NCI-H146 (cell line): Measurements from ENCODE around the gene RAB33B.
"Not testable (repeated sequence)": the region's sequence is repeated elsewhere in the genome, so short reads cannot be mapped to it uniquely, and the experiment has no call there.

ENCODE experiments used
- DNase-seq: peaks from one replicate; lab custom pipeline; 2025; lab: John Stamatoyannopoulos, UW

The RAB33B gene

GRCh38 chr4:139464512-139464911 lies 10.6 kb downstream of the RAB33B start:
- DNase-seq, result not testable (repeated sequence)

- no peak for DNase-seq
Measured at GRCh38 chr4:139465922-139466321, 12.0 kb downstream of the RAB33B start.

DNA sequence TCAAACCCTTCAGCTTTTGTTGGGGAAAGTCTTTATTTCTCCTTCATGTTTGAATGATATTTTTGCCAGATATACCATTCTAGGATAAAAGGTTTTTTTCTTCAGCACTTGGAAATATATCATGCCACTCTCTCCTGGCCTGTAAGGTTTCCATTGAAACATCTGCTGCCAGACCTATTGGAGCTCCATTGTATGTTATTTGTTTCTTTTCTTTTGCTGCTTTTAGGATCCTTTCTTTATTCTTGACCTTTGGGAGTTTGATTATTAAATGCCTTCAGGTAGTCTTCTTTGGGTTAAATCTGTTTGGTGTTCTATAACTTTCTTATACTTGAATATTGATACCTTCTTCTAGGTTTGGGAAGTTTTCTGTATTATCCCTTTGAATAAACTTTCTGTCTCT lies 14.8 kb downstream of the RAB33B start:
- DNase-seq, result not testable (repeated sequence)

- DNase-seq, result no peak
Measured at GRCh38 chr4:139469216-139469615, 15.3 kb downstream of the RAB33B start.

DNA sequence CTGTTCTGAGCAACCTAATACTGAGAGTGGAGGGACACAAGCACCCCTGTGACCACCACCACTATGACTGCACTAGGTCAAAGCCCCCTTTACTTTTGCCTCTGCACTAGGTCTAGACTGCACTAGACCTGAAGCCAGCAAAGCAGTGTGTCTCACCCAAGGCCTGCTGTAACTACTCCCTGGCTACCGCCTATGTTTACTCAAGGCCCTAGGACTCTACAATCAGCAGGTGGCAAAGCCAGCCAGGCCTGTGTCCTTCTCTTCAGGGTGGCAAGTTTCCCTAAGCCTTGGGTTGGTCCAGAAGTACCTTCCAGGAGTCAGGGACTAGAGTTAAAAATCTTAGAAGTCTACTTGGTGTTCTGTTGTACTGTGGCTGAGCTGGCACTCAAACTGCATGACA lies 15.9 kb downstream of the RAB33B start:
- no peak for DNase-seq

DNA sequence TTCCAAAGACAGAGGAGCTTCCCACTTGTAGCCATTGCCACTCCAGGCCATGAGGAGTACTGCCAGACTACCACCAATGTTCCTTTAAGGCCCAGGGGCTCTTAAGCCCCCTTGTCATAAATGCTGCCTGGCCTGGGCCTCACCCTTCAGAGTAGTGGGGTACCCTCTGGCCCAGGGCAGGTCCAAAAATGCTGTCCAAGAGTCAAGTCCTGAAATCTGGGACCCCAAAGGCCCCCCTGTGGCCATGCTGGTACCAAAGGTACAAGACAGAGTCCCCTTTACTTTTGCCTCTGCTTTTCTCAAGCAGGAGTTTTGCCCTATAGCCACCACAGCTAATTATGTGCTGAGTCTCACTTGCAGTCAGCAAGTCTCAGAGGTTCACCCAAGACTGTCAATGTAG lies 16.4 kb downstream of the RAB33B start:
- no peak for DNase-seq

DNA sequence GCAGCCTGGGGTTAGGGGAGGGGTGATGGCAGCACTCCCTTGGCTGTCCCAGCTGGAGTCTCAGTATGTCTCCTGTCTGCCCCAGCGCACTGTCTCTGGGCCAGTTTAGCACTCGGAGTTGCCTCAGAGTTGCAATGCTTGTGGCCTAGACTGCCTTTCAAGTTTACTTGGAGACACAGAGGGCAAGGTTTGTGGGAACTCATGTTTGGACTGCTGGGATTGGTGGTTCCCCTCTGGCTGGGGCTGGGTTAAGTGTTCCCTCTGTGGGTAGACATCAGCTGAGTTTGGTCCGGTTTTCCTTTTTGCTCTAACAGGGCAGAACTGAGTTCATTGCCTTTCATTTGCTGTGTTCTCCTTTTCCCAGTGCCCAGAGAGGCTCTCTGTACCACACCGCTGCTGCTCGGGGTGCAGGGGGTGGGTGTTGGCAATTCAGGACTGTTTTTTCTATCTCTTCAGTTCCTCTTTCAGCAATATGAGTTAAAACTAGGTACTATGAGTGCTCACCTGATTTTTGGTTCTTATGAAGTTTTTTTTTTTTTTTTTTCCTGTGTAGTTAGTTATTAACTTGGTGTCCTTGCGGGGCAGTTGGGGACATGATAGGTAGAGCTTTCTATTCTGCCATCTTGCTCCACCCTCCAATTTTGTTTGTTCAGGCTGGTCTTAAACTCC lies 17.2 kb downstream of the RAB33B start:
- DNase-seq, result no peak

DNA sequence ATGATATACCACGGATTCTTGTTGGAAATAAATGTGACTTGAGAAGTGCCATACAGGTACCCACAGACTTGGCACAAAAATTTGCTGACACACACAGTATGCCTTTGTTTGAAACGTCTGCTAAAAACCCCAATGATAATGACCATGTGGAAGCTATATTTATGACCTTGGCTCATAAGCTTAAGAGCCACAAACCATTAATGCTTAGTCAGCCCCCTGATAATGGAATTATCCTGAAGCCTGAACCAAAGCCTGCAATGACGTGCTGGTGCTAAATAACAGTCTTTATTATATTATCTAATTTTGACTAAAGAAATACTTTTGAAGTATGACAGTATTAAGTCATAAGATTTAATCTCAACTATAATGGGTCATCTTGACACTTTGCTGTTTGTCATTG lies 18.9 kb downstream of the RAB33B start:
- no peak for DNase-seq

DNA sequence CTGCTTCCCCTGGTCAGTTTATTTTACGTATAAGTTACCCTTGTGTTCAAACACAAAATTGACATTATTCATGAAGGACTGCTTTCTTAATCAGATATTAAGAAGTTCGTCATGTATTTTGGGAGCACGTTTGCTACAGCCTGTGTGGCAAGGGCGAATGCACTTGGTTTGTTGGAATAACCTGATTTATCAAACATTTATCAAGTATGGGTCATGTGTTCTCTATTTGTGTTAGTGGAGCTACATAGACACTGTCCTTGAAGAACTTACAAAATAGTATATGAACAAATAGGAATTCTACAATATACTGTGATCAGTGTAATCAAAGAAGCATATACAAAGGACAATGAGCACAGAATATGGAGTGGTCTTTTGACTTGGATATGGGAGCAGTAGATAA lies 22.4 kb downstream of the RAB33B start:
- DNase-seq, result no peak

GRCh38 chr4:139481465-139481864 lies 27.5 kb downstream of the RAB33B start:
- DNase-seq, result no peak

DNA sequence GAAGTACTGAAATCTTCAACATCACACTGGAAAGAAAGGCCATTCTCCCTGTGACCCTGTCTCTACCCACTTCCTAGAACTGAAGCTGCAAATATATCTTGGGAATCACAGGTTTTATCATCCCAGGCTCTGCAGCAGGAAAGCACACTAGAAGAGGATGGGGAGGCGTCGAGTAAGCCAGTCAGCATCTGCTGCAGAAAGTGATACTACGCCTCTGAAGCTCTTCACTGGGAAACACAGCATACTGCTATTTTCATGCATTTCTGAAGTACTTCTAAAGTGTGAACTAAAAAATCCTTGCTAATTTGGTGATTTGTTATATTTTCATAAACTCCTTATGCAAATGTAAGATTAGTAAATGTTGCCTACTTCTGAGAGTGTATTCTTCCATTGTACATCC lies 29.1 kb downstream of the RAB33B start:
- DNase-seq, result no peak

- no peak for DNase-seq
Measured at GRCh38 chr4:139484783-139485311, 30.9 kb downstream of the RAB33B start.

DNA sequence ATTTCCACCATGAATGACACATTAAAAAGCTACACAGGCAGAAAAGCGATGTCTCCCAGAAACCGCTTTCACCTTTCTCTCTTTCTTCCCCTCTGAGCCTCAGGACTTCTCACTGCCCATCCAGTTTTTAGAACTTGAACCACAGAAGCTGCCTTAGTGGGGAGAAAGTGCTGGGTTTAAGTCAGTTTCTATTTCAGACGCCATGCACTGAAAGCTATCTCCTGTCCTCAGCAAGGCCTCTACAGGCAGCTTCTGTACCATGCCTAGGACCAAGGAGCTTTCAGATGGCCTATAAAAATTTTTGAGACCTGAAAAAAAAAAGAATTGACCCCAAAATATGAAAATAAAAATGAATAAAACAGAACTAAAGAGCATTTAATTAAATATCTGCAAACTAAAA lies 34.5 kb downstream of the RAB33B start:
- no peak for DNase-seq

DNA sequence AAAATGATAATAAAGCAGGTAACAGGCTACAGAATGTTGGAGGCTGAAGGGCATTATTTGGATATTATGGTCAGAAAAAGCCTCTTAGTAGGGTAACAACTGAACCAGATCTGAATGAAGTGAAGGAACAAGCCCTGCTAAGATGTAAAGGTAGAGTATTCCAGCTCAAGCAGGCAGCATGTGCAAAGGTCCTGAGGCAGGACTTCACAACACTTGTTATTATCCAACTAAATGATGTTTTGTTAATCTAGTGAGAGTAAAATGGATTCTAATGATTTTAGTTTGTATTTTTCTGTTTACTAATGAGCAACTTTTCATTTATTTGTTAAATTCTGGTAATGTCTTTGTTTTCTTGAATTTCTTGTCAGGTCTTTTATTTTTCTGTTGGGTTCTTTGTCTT lies 35.7 kb downstream of the RAB33B start:
- DNase-seq, result no peak

DNA sequence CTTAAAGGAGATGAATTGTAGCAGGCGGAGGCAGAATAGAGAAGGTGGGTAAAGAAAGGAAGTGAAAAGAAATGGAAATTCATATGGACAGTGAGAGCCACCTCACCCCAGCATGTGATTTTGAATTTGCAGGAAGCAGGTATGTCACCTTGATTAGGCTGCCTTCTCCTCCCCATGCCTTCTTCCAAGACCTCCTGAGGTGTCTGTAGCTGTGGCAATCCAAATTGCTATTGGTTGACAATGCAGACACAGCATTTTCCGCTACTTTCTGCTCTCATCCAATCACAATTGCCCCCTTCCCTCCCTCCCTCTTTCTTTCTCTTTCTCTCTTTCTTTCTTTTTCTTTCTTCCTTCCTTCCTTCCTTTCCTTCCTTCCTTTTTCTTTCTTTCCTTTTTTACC lies 38.5 kb downstream of the RAB33B start:
- no peak for DNase-seq

GRCh38 chr4:139493176-139493575 lies 39.3 kb downstream of the RAB33B start:
- no peak for DNase-seq

DNA sequence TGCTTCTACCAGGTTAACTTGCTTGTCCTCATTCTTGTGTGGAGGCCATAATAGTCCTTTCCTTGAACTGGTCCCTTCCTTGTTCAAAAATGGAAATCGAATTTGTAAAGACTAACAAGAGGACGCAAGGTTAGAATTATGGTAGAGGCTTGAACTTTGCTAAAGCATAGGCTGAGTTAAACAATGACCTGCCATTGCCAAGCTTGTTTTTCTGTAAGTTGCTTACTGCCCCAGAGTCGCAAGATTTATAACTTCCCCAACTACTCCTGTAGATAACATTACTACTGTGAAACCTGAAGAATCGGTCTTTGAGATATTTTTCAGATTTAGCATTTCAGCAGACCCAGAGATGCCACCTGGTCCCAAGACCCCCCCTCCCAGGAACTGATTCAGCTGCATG lies 45.3 kb downstream of the RAB33B start:
- DNase-seq, result no peak

- no peak for DNase-seq
Measured at GRCh38 chr4:139501117-139501516, 47.2 kb downstream of the RAB33B start.

DNA sequence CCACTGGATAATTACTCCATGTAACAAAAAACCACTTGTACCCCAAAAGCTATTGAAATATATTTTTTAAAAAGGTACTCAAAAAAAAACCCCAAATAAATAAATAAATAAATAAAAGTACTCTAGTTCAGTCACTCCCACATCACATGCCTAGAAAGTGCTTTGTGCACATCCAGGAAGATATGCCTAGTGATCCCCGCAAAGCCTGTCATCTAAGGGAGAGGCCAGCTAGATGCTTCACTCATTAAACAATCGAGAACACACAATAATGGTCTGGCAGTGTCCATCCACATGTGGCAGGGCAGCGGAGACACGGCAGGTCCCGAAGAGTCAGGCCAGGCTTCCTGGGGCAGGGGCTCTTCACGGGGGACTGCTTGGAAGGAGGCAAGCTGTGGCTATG lies 47.6 kb downstream of the RAB33B start:
- no peak for DNase-seq

GRCh38 chr4:139501927-139502899 lies 48.3 kb downstream of the RAB33B start:
- DNase-seq, result no peak

DNA sequence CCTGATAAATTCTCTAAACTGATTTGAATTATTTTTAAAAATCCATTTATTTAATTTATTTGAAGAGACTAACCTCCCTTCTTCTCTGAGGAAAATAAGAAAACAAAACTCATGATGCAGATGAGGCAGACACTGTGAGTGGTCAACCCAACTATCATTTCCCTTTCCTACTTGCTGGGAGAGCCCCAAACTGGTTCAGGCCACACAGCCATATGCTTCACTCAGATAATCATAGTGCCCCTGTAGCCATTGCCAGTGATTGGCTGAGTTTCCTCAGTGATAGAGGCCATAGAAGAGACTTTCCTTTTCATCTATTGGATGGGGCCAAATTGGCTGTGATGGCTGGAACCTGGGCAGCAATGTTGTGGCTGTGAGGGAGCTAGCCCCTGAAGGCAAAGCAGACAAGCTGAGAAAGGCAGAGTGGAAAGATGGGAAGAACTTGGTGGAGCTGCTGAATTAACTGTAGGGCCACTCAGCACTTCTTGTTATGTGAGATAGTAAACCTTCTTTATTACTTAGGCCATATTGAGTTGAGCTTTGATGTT lies 49.8 kb downstream of the RAB33B start:
- DNase-seq, result no peak

DNA sequence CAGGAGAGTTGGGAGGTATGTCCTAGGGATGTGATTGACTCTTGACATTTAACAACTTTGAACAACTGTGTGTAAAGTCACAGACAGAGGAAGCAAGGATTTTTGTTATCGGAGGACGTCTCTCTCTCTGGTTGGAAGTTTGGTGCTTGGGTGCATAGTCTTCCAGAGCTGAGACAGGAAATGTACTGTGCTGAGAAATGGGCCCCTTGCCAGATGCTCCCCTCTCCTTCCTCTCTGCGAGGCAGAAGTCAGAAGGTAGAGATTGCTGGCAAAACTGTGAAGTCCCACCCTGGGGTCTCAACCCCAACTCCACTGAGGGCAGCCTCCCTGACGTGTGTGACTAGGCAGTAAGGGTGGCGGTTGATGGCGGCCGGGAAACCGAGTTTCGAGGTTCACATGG lies 52.9 kb downstream of the RAB33B start:
- DNase-seq, result no peak
